NCI-H1436 treated with DMSO at 0.1 percent for 48 hours (cell line): ENCODE results near the gene DOK7.

Source experiments
- DNase-seq: peaks from one replicate; lab custom pipeline; 2025; lab: John Stamatoyannopoulos, UW

The DOK7 gene

DNA sequence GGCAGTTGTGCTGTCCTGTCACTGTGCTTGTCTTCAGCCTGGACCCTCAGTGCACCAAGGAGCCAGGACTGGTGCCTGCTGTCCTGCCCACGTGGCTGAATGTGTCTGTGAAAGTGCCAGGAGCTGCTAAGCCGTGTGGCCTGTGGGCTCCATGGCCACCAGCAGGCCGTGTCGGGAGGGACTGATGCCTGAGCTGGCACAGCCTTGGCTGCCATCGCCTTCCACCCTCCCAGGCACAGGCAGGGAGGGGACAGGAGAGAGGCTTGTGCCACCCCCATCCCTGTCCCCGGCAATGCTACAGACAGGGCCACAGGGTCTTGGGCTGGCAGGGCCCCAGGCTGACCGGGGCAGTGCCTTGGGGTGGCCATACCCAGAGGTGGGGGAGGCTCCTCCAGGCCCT is 24.8 kb downstream of the DOK7 start:
- no peak for DNase-seq

DNA sequence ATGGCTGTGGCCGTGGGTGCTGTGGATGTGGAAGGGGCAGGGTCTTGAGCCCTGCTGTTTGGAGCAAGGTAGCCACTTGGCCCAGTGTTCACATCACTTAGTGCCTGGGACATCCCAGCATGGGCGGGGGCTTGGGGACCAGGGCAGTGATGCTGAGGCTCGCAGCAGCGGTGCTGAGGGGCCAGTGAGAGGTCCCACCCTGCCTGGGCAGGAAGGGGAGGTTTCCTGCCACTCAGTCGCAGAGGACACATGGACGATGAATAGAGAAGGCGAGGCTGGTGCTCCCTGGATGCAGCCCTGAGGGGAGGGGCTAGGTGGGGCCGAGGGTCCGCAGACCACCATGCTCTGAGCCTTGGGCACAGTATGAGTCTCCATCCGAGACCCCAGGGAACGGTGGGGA is 25.7 kb downstream of the DOK7 start:
- DNase-seq = no peak

DNA sequence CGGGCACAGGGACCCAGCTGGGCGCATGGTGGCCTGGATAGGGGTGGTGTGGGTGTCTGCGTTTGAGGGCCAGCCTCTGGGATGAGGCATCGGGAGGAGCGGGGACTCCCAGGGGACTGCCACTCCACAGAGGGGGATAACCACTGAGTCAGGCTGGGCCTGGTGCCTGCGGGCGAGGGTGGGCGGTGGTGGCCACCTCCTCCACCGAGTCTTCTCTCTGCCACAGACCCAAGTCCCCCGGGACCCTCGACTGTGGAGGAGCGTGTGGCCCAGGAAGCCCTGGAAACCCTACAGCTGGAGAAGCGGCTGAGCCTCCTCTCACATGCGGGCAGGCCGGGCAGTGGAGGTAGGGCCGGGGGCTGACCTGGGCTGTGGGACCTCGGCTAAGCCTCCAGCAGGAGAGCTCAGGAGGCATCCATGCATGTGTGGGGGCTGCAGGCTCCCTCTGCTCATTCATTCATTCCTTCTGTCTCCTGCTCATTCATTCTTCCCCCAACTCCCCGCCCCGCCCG is 26.4 kb downstream of the DOK7 start:
- no peak for DNase-seq

DNA sequence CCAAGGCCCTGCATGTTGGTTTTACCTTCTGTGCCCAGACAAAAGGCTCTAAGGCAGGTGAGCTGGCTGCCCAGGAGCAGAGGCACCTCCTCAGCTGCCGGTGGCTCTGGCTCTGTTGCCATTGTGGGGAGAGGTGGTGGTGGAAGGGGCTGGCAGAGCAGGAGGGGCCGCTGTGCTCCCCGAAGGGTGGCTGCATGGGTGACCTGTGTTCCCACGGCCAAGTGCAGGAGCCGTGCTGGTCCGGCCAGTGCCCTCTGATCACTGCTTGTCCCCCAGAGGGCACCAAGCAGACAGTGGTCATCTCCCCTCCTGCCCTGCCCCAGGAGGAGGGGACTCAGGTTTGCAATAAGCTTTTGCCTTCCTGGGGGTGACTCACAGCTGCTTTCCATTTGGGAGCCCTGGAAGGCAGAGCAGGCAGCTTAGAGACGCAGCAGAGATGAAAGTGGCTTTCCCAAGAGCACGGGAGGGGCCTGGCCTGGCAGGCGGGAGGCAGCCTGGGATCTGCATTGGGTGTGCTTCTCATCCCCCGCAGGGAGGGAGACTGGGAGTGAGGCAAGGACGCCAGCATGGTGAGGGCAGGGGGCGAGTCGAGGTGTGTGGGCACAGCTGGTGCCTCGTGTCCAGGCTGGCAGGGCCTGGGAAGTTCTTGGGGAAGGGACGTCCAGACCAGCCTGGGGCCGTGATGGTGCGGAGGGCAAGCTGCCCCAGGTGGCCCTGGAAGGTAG is 28.7 kb downstream of the DOK7 start:
- no peak for DNase-seq

DNA sequence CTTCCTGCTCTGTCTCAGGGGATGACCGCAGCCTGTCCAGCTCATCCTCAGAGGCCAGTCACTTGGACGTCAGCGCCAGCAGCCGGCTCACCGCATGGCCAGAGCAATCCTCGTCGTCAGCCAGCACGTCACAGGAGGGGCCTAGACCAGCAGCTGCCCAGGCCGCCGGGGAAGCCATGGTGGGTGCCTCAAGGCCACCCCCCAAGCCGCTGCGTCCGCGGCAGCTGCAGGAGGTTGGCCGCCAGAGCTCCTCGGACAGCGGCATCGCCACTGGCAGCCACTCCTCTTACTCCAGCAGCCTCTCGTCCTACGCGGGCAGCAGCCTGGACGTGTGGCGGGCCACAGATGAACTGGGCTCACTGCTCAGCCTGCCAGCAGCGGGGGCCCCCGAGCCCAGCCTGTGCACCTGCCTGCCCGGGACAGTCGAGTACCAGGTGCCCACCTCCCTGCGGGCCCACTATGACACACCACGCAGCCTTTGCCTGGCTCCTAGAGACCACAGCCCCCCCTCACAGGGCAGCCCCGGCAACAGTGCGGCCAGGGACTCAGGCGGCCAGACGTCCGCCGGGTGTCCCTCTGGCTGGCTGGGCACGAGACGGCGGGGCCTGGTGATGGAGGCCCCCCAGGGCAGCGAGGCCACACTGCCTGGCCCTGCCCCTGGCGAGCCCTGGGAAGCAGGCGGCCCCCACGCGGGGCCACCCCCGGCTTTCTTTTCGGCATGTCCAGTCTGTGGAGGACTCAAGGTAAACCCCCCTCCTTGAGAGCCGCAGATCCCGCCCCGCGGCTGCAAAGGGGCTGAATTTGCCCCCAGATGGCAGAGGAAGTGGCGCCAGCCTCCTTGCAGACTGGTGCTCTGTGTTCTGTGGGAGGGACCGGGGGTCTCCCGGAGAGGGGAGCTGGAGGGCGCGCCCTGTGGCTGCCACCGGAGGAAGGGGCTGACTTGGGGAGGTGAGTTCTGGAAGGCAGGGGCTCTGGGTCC is 29.9 kb downstream of the DOK7 start:
- no peak for DNase-seq

DNA sequence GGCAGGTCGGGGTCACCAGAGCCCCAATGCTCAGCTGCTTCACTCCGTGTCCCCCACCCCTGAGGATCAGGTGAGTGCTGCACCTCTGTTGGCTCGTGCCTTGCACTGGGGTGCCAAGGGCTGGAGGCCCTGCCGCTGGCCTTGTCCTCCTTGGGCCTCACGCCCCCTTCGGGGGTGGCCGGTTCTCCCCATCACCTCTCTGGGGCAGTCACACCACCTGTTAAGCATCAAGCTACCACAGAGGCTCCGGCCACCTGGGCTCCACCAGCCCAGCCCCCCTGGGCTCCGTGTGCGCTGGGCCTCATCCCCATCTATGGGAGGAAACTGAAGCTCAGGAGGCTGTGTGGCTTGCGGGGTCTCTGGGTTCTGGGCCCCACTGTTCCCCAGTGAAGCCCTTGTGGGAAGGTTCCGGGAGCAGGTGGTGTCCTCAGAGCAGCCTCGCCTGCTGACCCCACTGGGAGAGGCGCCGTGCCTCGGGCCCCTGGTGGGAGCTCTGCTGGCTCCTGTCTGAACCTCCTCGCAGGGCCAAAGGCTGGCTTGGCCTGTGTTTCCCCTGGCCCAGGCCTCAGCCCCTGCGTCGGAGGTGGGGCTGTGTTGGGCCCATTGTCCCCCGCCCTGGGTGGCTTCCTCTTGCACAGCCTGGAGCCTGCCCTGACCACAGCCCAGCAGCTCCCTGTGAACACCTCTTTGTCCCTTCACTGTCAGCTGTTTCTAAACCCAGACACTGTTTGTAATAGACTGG is 30.8 kb downstream of the DOK7 start:
- no peak for DNase-seq

DNA sequence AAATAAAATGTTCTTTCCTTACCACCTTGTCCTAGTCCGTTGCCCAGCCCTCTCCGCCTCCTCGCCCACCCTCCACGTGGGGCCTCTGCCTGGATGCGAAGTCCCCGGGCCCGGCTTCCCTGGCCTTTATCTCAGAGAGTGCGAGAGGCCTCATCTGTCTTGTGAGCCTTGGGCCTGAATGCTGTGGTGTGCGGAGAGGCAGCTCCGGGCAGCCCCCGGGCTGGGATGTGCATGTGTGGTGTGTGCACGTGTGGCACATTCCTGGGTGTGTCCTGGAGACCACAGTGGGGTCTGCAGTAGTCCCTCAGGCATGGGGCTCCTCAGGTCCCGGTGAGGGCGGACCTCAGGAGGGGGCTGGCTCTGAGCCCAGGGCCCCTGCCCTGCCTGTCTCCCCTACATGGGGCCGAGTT is 31.4 kb downstream of the DOK7 start:
- no peak for DNase-seq

DNA sequence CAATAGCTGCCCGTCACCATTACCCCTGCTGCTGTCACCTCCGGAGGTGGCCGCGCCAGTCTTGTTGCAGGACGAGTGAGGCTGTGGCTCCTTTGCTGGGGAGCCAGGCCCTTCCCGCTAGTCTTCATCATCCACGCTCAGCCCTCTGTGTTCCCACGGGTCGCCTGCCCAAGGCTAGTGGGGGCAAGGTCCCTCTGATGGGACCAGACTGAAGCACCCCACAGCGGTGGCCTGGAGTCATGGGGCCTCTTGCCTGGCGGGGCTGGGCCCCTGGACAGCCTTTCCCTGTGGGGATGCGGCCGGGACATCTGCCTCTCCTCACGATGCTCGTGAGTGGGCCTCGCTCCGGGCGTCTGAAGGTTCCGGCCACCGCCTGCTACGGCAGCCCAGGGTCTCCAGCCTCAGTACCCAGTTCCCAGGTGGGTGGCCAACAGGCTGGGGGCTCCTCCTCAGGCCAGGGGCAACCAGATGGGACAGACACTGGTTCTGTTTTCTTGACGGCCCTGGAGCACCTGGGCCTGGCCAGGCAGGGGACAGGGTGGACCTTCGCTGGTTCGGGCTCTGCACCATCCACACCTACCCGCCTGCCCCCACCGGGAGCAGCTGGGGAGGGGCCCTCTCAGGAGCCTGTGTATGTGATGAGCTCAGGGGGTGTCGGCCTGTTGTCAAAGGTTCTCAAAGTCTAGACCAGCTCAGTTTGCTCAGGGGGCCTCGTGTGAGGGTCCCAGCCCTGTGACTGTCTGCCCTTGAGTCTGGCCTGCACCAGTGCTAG is 32.3 kb downstream of the DOK7 start:
- no peak for DNase-seq

DNA sequence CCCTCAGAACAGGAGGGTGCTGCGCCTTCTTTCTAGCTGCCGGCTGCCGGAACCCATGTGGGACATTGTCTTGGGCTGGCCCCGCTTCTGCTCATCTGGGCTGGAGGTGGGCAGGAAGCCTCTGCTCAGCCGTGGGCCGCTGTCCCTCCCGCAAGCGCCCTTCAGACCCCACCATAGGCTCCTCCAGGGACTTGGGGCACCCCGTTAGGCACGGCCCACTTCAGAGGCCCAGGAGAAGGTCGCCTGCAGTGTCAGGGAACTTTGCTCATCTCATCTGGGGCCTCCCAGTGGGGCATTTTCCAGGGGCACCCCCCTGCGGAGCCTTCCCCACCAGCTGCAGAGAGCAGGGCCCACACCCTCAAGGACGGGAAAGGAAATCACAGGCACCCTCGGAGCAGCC is 32.9 kb downstream of the DOK7 start:
- DNase-seq = no peak

DNA sequence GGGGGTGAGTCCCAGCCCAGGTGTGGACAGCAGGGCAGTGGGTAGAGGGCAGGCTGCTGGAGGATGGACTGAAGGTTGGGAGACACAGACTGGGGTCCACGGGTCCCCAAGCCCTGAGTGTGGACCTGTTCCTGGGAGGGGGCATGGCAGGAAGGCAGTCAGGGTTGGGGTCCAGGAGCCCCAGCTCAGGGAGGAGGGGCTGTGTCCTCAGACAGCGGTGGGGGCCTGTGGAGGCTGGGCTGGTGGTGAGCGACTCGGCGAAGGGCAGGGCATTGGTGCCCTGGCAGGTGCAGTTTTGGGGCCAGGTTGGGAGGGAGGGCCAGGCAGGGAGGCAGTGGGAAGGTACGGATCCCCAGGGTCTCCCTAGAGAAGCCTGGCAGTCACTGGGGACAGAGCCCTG is 34.0 kb downstream of the DOK7 start:
- no peak for DNase-seq

DNA sequence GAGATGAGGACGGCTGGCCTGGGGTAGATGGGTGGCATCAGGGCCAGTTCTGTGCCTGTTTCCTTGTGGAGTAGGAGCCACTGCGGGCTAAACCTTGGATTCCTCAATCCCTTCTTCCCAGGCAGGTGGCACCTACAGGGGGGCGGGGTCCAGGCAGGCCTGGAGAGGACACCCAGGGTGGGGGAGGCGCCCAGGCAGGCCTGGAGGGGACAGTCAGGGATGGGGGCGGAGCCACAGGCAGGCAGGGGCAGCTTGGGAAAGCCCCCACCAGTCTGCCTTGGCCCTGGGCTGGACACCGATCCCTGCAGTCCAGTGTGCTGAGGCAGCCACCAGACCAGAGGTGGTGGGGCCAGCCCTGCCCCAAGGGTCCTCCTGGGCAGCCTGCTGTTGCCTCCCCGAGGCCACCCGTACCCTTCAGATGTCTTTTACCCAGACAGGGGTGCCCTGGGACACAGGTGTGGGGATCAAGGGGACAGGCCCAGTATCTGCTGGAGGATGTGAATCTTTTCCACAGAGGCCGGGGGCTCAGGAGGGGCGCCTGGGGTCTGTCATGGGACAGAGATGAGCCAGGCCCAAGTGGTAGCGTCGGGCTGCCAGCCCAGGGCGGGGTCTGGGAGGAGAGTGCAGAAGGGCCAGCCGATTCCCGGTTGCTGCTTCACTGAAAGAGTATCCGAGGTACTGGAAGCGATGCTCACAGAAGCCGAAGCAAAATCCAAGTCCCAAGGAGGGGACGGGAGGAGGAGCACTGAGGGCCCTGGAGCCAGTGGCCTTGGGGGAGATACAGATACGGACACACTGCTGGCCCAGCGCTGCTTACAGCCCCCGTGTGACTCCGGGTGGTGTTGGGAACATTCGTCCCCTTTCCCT is 34.6 kb downstream of the DOK7 start:
- no peak for DNase-seq

DNA sequence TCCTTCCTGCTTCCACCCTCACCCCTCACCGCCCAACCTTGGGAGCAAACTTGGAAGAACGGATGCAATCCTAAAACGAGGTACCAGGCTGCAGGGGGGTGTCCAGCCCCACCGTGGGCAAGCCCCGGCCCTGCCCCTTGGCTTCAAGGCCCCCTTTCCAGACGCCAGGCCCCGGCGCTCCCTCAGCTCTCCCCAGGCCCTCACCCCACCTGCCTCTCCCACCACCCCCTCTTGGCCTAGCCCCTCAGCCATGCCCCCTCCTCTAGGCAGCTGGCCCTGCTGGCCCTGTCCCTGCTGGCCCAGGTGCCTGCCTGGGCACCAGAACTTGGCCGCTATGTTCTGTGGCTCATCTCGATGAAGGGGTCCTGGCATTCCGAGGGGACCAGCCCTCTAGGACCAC is 35.3 kb downstream of the DOK7 start:
- DNase-seq = no peak

DNA sequence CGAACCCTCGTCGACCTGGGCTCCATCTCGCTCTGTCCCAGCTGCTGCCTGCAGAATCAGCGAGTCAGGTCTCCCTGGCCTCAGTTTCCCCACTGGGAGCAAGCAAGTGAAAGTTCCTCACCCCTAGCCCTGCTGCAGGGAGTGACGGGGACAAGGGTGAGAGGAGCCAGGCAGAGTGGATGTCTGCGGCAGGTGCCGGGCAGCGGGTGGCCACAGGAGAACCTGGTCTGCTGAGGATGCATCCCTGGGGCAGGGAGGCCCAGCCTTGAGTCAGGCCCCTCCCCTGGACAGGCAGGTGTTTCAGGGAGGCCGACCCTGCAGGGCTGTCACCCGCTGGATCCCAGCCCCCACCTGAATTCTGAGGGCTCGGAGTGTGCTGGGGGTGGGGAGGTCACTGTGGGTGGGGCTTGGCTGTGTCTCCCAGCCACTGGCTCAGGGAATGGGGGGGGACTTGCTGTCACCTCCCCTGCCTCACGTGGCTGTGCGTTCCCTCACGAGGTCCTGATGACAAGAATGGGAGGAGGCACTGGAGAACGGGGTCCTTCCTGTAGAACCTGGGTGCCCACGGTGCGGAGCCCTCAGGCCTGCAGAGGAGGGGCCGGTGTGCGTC is 35.9 kb downstream of the DOK7 start:
- no peak for DNase-seq

DNA sequence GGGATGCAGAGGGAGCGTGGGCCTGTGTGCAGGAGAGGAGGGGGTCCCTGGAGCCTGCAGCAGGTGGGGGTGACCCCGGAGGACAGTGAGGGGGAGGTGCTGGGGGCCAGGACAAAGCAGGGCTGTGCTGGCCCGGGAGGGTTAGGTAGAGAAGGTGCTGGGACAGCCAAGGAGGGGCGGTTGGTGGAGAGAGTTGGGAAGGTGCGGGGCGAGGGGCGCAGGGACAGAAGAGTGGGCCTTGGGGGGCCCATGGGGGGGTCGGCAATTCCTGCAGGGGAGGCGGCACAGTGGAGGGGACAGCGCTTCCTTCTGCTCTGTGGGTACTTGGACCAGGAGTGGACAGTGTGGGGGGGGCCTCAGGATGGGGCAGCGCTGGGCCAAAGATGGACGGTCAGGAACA is 36.6 kb downstream of the DOK7 start:
- no peak for DNase-seq

DNA sequence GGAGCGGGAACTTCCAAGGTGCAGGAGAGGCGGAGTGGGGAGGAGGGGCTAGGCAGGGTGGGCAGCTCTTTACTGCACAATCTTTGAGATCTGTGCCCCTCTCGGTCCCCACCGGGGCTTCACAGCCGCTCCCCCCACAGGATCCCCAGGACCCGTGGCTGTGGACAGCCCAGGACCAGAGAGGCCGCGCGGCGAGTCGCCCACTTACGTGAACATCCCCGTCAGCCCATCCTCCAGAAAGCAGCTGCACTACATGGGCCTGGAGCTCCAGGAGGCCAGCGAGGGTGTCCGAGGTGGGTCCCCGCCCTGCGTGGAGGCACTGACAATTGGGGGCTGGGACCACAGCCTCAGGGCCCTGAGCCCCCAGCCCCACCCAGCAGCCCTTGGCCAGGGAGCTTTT is 37.0 kb downstream of the DOK7 start:
- no peak for DNase-seq

DNA sequence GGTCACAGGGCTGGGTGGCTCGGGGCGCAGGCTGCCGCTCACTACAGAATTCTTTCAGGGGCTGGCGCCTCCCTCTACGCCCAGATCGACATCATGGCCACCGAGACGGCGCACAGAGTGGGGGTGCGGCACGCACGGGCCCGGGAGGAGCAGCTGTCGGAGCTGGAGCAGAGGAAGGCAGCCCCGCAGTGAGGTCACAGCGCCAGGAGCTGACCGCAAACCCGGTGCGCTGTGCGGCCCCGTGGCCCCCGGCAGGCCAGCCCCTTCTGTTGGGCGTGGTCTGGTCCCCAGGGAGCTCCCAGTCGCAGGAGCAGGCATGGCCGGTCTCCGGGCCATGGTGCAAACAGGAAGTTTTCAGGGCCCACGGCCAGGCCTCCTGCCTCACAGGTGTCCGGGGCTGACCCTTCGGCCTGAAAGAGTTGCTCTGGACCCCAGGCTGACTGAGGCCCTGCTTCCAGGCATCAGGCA is 37.6 kb downstream of the DOK7 start:
- DNase-seq = no peak

DNA sequence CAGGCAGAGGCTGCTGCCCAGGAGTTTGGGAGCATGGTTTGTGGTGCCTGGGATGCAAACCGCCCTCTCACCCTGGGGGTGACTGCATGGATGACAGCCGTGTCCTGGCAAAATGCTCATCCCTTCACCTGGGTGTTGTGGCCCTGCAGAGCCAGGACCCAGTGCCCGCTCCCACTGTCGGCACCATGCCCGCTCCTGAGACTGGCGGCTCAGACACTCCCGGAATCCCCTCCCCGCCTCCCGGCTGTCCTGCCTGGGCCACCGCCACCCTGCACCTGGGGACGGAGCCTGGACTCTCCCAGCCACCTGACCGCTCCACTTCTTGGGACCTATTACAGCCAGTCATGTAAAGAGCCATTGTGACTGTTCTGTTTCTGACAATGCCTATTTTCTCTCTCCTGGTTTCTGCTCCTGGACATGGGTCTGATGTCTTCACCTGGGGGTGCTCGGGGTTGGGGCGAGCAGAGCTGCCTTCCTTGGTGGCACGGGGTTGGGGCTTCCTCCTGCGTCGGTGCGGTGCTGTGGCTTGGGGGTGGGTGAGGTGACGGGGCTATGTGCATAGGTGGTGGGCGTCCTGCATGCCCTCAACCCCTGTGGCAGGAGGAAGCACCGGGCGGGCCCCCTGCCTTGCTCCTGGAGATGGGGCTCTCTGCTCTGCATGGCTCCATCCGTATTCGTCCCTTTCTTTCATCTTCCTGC is 38.2 kb downstream of the DOK7 start:
- DNase-seq = no peak

DNA sequence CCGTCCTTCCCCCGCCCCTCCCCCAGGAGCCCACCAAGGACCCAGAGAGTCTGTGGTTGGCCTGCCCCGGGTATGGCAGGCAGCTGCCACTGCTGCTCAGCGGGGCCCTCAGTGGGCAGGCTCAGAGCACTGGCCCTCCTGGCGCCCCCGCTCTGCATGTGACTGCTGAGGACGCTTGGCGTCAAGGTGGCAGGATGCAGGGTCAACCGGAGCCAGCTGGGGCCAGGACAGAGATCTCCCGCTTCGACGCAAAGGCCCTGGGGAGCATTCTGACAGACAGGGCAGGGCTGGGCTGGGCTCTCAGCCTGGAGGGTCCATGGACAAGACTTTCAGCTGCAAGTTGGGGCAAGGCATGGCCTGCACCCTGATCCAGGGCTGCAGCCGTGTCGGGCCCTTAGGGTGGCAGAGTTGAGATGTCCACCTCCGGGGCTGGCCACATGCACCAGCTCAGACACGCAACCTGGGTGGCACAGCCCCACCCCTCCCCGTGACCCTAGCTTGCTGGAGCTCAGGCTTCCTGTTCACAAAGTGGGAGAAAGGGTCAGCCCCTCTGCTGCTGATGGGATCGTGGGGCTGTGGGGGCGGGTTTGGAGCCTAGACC is 38.8 kb downstream of the DOK7 start:
- no peak for DNase-seq
